Activated CD4-positive, alpha-beta T cell treated with anti-CD3 and anti-CD28 coated beads, Interleukin-2, amount 10 ng/mL, durations not matched to agents 24 days and 14 days (primary cell): ENCODE results near the gene IL36A. TPM values are rescaled to one million over a fixed set of nuclear protein-coding genes. Genes with fewer than 3 reads are reported as not detected.

Experiments used
- DNase-seq: peaks from one replicate; pipeline ENCODE4 v3.0.0; 2022
- H3K27ac Mint-ChIP-seq: one replicate; pipeline ENCODE4 v1.8.0; 2022; ENCODE audit warnings: mild to moderate bottlenecking, mixed read lengths
- H3K27me3 Mint-ChIP-seq: one replicate; pipeline ENCODE4 v1.8.0; 2022; ENCODE audit warnings: mixed read lengths
- H3K36me3 Mint-ChIP-seq: one replicate; pipeline ENCODE4 v1.8.0; 2022; ENCODE audit warnings: low read depth, mild to moderate bottlenecking, mixed read lengths
- H3K4me1 Mint-ChIP-seq: one replicate; pipeline ENCODE4 v1.8.0; 2021; ENCODE audit warnings: mixed read lengths
- H3K4me3 Mint-ChIP-seq: one replicate; pipeline ENCODE4 v1.8.0; 2022; ENCODE audit warnings: mild to moderate bottlenecking, moderate library complexity, mixed read lengths
- H3K9me3 Mint-ChIP-seq: one replicate; pipeline ENCODE4 v1.8.0; 2021; ENCODE audit warnings: mixed read lengths
- intact Hi-C: fragments of 100-400 bp; cut with micrococcal nuclease; formaldehyde crosslinking; loops from one replicate; pipeline ENCODE4 v1.15.1; 2023
- total RNA-seq: library from RNA; stranded (reverse); gene quantifications from 2 replicates; pipeline ENCODE4 v1.2.3, GENCODE V29; 2022

IL36A gene
- 0.23 TPM in 1 of 2 replicates, not detected in the other for total RNA-seq

- intact Hi-C loops: no loop called here
- Mint-ChIP-seq H3K36me3 (peaks cover 6% of the 10 kb centered on the region), H3K4me1 (peaks cover 2% of the 10 kb centered on the region), H3K9me3 (peaks cover 18% of the 10 kb centered on the region), H3K27ac (no peak within 1 kb of the TSS), H3K4me3 (no peak within 1 kb of the TSS), H3K27me3 (peaks cover 5% of the 10 kb centered on the region)
- no peak for DNase-seq
These were observed at the start of gene IL36A for GRCh38 chr2:113005030-113005509. Gene IL36A, plus strand, starts transcription at chr2:113005459. Its CDS starts 413 bp downstream, at chr2:113005872.

DNA sequence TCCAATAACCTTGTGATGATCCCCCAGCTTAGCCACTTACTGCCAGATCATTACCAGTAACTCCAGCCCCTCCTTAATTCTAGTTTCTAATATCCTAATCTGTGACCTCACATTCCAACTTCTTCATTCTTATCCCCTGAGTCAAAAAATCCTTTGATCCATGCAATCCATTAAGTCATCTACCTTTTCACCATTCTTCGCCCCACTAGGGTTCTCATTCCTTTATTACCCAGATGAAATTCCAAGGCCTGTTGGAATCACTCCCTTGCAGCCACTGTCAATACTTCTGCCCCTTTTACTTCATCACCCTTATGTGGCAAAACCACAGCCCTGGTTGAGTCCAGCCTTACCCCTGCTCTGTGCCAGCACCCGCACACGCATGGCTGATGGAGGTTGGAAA, 47.7 kb upstream of the IL36A start:
- Mint-ChIP-seq H3K27ac (no peak overlapping the region), H3K27me3 (peaks cover 14% of the 10 kb centered on the region), H3K9me3 (no peaks in the 10 kb centered on the region), H3K4me1 (peaks cover under 1% of the 10 kb centered on the region), H3K4me3 (no peak overlapping the region), H3K36me3 (no peaks in the 10 kb centered on the region)
- DNase-seq: no peak
- intact Hi-C loops: no loop called here

DNA sequence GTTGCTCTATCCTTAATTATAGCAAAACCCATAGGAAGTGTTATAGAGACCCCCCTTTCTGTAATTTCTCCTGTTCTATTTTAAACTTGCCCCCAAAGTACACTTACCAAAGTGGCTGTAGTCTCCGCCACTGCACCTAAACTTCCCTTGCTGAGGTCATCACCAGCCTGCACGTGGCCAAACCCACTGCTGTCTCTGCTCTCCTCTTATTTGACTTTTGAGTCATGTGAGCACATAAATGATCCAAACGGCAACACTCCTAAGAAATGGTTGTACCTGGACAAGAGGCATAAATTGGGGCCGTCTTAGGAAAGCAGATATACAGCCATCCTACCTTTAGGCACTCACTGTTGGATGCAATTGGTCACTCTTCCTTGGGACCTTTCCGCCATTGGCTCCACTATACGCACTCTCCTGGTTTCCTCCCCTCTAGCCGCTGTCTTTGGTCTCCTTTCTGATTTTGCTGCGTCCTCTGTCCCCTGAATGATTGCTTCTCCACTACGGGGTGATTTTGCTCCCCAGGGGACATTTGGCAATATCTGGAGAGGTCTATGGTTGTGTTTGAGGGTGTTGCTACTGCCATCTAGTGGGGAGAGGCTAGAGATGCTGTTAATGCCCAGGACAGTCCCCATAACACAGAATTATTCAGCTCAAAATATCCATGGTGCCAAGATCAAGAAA, 46.7 kb upstream of the IL36A start:
- Mint-ChIP-seq H3K4me1 (peaks cover 3% of the 10 kb centered on the region), H3K36me3 (no peaks in the 10 kb centered on the region), H3K9me3 (no peaks in the 10 kb centered on the region), H3K4me3 (no peak overlapping the region), H3K27ac (no peak overlapping the region), H3K27me3 (peaks cover 12% of the 10 kb centered on the region)
- intact Hi-C loops: loop anchor here (1.0 kb wide), 1 partner anchor 209 kb away; no protein-coding TSS in a partner anchor
- peak; percentile 80 for DNase-seq

GRCh38 chr2:112959109-112959812, 46.0 kb upstream of the IL36A start:
- Mint-ChIP-seq H3K4me1 (peaks cover 3% of the 10 kb centered on the region), H3K4me3 (no peak overlapping the region), H3K9me3 (no peaks in the 10 kb centered on the region), H3K27ac (no peak overlapping the region), H3K36me3 (no peaks in the 10 kb centered on the region), H3K27me3 (peaks cover 14% of the 10 kb centered on the region)
- intact Hi-C loops: loop anchor here (1.0 kb wide), 1 partner anchor 210 kb away; no protein-coding TSS in a partner anchor
- DNase-seq: no peak

DNA sequence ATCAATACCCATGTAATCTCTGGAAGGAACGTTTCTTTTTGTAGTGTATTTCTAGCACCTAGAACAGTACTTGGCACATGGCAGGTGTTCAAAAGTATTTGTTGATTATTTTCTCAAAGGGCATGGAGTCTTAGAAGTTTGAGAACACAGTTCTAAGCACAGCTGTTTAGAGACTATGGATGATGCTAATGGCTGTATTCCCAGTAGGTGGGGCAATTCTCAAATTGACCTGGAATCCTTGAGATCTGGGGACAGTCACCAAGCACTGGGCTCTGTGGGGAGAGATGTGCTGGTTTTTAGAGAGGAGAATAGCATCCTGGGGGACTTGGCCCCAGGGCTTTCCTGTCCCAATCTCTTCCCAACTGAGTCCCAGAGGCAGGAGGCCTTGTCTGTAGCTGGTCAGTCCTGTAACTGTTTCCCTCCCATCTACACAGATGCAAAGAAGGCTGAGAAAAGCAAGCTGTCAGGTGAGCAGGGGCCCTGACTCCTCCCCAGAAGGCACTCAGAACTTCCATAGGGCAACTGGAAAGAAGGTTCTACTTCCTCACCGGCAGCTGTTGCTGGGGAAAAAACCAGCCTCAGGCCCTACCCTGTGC, 44.9 kb upstream of the IL36A start:
- Mint-ChIP-seq H3K27me3 (peaks cover 8% of the 10 kb centered on the region), H3K4me3 (no peak overlapping the region), H3K9me3 (no peaks in the 10 kb centered on the region), H3K36me3 (no peaks in the 10 kb centered on the region), H3K4me1 (peaks cover 3% of the 10 kb centered on the region), H3K27ac (no peak overlapping the region)
- DNase-seq: no peak
- intact Hi-C loops: no loop called here

GRCh38 chr2:112962308-112963175, 42.7 kb upstream of the IL36A start:
- H3K27ac Mint-ChIP-seq: no peak overlapping the region
- H3K4me3 Mint-ChIP-seq: no peak overlapping the region
- DNase-seq: no peak
- peaks cover 3% of the 10 kb centered on the region for H3K4me1 Mint-ChIP-seq
- H3K36me3 Mint-ChIP-seq: no peaks in the 10 kb centered on the region
- intact Hi-C loops: no loop called here
- H3K27me3 Mint-ChIP-seq: peaks cover 15% of the 10 kb centered on the region
- no peaks in the 10 kb centered on the region for H3K9me3 Mint-ChIP-seq

DNA sequence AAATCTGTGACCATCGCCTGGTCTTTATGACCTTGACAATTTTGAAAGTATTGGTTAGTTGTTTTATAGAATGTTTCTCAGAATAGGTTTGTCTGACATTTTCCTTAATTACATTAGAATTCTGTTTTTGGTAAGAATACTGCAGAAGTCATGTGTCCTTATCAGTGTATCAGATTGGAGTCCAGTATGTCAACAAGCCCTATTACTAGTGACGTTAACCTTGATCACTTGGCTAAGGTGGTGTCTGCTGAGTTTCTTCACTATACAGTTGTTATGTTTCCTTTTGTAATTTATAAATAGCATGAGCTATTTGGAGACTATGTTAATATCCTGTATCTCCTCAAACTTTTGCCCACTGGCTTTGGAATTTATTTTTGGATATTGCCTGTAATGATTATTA, 38.2 kb upstream of the IL36A start:
- no peak for DNase-seq

DNA sequence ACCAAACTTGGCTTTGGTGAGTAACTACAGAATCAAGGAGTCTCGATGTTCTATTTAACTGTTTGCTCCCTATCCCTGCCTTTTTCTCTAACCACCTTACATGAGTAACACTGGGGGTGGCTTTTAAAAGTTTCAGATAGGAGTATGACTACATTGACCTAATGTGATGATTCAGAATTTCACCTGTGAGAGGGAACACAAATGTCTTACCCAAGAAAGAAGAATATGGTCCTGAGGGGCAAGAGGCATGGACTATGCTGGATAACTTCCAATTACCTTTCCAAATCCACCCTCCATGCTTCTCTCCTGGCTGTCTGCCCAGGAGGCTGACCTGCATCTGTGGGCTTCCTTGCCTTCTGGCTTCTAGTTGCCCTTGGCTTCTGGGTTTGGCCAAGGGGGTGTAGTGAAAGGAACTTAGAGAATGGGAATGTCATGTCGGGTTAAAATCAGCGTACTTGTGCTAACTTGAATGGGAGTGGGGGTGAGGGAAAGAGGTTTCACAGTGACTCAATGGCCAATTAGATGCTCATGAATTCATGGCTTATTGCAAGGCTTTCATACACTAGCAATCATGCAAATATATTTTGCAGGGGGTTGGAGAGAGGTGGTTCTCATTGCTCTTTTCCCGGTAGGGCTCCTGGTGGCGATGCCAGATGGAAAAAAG, 32.7 kb upstream of the IL36A start:
- DNase-seq: peak; percentile 43
- H3K4me1 Mint-ChIP-seq: peaks cover 4% of the 10 kb centered on the region
- no peak overlapping the region for H3K27ac Mint-ChIP-seq
- no peak overlapping the region for H3K4me3 Mint-ChIP-seq
- no peaks in the 10 kb centered on the region for H3K36me3 Mint-ChIP-seq
- intact Hi-C loops: no loop called here
- H3K9me3 Mint-ChIP-seq: peaks cover 22% of the 10 kb centered on the region
- peaks cover 23% of the 10 kb centered on the region for H3K27me3 Mint-ChIP-seq

More for the DNA sequence above, 38.2 kb upstream of the IL36A start:
- H3K4me3 Mint-ChIP-seq: no peak overlapping the region
- peaks cover 7% of the 10 kb centered on the region for H3K4me1 Mint-ChIP-seq
- H3K27me3 Mint-ChIP-seq: peaks cover 20% of the 10 kb centered on the region
- no peaks in the 10 kb centered on the region for H3K36me3 Mint-ChIP-seq
- intact Hi-C loops: no loop called here
- no peak overlapping the region for H3K27ac Mint-ChIP-seq
- H3K9me3 Mint-ChIP-seq: peaks cover 17% of the 10 kb centered on the region

DNA sequence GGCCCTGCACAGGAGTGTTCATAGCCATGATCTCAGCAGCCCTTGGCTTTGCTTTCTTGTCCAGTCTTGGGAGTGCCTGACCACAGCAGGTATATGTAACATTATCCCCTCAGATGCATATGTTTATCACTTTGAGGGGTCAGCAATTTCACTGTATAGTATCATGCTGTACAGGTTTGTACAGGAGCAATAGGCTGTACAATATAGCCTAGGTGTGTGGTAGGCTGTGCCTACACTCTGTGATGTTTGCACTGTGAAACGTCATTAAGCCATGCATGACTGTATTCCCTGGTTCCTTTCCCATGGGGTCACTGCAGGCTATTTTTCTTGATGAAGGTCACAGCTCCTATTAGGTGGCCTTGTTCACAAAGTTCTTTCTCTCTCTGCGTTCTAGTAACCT, 32.1 kb upstream of the IL36A start:
- Mint-ChIP-seq H3K4me3 (no peak overlapping the region), H3K27ac (no peak overlapping the region), H3K27me3 (peaks cover 23% of the 10 kb centered on the region), H3K36me3 (no peaks in the 10 kb centered on the region), H3K9me3 (peaks cover 22% of the 10 kb centered on the region), H3K4me1 (peaks cover 7% of the 10 kb centered on the region)
- intact Hi-C loops: no loop called here
- peak; percentile 34 for DNase-seq

- intact Hi-C loops: no loop called here
- H3K9me3 Mint-ChIP-seq: peaks cover 5% of the 10 kb centered on the region
- peaks cover 16% of the 10 kb centered on the region for H3K4me1 Mint-ChIP-seq
- peak; percentile 43 for DNase-seq
- H3K36me3 Mint-ChIP-seq: no peaks in the 10 kb centered on the region
- H3K27ac Mint-ChIP-seq: no peak within 1 kb of the TSS
- no peak within 1 kb of the TSS for H3K4me3 Mint-ChIP-seq
- H3K27me3 Mint-ChIP-seq: peaks cover 12% of the 10 kb centered on the region
These were observed 27.7 kb upstream of the IL36A start, which contains the start of gene IL36G for GRCh38 chr2:112977559-112978056. Gene IL36G, plus strand, starts transcription at chr2:112978006. Its CDS starts 633 bp downstream, at chr2:112978639.

- peaks cover 5% of the 10 kb centered on the region for H3K9me3 Mint-ChIP-seq
- H3K4me3 Mint-ChIP-seq: no peak overlapping the region
- no peak overlapping the region for H3K27ac Mint-ChIP-seq
- peak; percentile 45 for DNase-seq
- H3K4me1 Mint-ChIP-seq: peaks cover 20% of the 10 kb centered on the region
- intact Hi-C loops: no loop called here
- no peaks in the 10 kb centered on the region for H3K36me3 Mint-ChIP-seq
- peaks cover 8% of the 10 kb centered on the region for H3K27me3 Mint-ChIP-seq
These were observed 25.5 kb upstream of the IL36A start for GRCh38 chr2:112979731-112980130.

DNA sequence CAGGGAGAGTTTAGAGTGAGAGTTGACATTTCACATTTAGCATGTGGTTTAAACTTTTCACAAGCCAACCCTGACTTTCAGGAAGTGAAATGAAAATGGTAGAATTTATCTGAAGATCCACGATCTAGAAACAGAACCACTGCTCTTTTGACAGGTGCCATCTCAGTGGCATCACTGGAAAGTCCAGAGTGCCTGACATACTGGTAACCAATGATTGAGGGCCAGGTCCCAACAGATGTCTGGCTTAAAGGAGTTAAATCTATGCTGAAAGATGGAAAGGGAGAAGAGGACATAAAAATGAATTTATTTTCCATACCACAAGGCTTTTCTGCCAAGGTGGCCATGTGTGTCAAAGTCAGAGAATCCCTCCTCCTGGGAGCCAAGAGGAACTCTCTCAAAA, 24.7 kb upstream of the IL36A start:
- H3K27ac Mint-ChIP-seq: peak overlapping the region; percentile 16
- H3K4me3 Mint-ChIP-seq: no peak overlapping the region
- no peaks in the 10 kb centered on the region for H3K36me3 Mint-ChIP-seq
- peaks cover 5% of the 10 kb centered on the region for H3K9me3 Mint-ChIP-seq
- peaks cover 26% of the 10 kb centered on the region for H3K4me1 Mint-ChIP-seq
- H3K27me3 Mint-ChIP-seq: peaks cover 5% of the 10 kb centered on the region
- intact Hi-C loops: no loop called here
- DNase-seq: peak; percentile 54

GRCh38 chr2:112985090-112985489, 20.2 kb upstream of the IL36A start:
- Mint-ChIP-seq H3K9me3 (peaks cover 14% of the 10 kb centered on the region), H3K27ac (peak overlapping the region; percentile 39), H3K4me3 (peak overlapping the region; percentile 3), H3K4me1 (peaks cover 22% of the 10 kb centered on the region), H3K27me3 (no peaks in the 10 kb centered on the region), H3K36me3 (peaks cover 8% of the 10 kb centered on the region)
- DNase-seq: peak; percentile 83
- intact Hi-C loops: no loop called here
